IMR-90 (cell line): ENCODE results near the gene ANGPTL4.
"Not testable (repeated sequence)": the region's sequence is repeated elsewhere in the genome, so short reads cannot be mapped to it uniquely, and the experiment has no call there.

Experiments
- MAFK ChIP-seq: IDR thresholded peaks from 2 replicates; pipeline ENCODE4 v1.6.1; 2012; ENCODE audit warnings: low read depth, low read length, improper control_type of control experiment
- POLR2A ChIP-seq: IDR thresholded peaks from 2 replicates; pipeline ENCODE4 v1.6.1; 2012; ENCODE audit warnings: mild to moderate bottlenecking, low read depth, low read length
- RAD21 ChIP-seq: IDR thresholded peaks from 2 replicates; pipeline ENCODE4 v1.6.1; 2012; ENCODE audit warnings: low read length, improper control_type of control experiment
- RFX5 ChIP-seq: IDR thresholded peaks from 2 replicates; pipeline ENCODE4 v1.8.0; 2012; ENCODE audit warnings: low read depth, mild to moderate bottlenecking, low read length, moderate library complexity
- TF ChIP-seq, protein P1 (sequence below): conservative IDR thresholded peaks from 2 replicates; pipeline ENCODE4 v1.5.1; 2012; ENCODE audit warnings: mild to moderate bottlenecking, low read depth, low read length, improper control_type of control experiment
- TF ChIP-seq, protein P2 (sequence below): fragments of 150-350 bp; IDR thresholded peaks from 2 replicates; pipeline ENCODE4 v1.6.1; 2016; ENCODE audit warnings: low read depth, mild to moderate bottlenecking, low read length, moderate library complexity, borderline replicate concordance
- TF ChIP-seq, protein P3 (sequence below): fragments of 150-350 bp; IDR thresholded peaks from 2 replicates; pipeline ENCODE4 v1.6.1; 2017; ENCODE audit warnings: mild to moderate bottlenecking, antibody characterized with exemption, low read length, low read depth

- TF ChIP-seq, protein P1, sequence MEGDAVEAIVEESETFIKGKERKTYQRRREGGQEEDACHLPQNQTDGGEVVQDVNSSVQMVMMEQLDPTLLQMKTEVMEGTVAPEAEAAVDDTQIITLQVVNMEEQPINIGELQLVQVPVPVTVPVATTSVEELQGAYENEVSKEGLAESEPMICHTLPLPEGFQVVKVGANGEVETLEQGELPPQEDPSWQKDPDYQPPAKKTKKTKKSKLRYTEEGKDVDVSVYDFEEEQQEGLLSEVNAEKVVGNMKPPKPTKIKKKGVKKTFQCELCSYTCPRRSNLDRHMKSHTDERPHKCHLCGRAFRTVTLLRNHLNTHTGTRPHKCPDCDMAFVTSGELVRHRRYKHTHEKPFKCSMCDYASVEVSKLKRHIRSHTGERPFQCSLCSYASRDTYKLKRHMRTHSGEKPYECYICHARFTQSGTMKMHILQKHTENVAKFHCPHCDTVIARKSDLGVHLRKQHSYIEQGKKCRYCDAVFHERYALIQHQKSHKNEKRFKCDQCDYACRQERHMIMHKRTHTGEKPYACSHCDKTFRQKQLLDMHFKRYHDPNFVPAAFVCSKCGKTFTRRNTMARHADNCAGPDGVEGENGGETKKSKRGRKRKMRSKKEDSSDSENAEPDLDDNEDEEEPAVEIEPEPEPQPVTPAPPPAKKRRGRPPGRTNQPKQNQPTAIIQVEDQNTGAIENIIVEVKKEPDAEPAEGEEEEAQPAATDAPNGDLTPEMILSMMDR: not testable (repeated sequence)
- TF ChIP-seq POLR2A, MAFK, RAD21, RFX5: not testable (repeated sequence)
- TF ChIP-seq, protein P2, sequence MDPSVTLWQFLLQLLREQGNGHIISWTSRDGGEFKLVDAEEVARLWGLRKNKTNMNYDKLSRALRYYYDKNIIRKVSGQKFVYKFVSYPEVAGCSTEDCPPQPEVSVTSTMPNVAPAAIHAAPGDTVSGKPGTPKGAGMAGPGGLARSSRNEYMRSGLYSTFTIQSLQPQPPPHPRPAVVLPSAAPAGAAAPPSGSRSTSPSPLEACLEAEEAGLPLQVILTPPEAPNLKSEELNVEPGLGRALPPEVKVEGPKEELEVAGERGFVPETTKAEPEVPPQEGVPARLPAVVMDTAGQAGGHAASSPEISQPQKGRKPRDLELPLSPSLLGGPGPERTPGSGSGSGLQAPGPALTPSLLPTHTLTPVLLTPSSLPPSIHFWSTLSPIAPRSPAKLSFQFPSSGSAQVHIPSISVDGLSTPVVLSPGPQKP: not testable (repeated sequence)
- TF ChIP-seq, protein P3, sequence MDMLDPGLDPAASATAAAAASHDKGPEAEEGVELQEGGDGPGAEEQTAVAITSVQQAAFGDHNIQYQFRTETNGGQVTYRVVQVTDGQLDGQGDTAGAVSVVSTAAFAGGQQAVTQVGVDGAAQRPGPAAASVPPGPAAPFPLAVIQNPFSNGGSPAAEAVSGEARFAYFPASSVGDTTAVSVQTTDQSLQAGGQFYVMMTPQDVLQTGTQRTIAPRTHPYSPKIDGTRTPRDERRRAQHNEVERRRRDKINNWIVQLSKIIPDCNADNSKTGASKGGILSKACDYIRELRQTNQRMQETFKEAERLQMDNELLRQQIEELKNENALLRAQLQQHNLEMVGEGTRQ: not testable (repeated sequence)
Observed at GRCh38 chr19:8314981-8315640, 48.8 kb upstream of the ANGPTL4 start.
